ENCODE data around the gene LRP1.

Gene LRP1

DNA sequence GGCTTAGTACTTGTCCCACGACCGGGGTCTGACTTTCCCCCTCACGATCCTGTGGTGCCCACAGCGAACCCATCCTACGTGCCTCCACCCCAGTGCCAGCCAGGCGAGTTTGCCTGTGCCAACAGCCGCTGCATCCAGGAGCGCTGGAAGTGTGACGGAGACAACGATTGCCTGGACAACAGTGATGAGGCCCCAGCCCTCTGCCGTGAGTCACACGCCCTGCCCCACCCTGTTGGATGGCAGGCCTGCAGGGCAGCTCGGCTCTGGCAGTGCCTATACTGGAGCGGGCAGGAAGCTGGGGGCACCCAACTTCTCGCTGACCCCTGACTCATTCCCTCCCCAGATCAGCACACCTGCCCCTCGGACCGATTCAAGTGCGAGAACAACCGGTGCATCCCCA, 37.5 kb downstream of the LRP1 start:
- no peak overlapping the region for H3K27ac ChIP-seq
- no peak for TF ChIP-seq ZFX (IDR thresholded peaks at IDR 0.05)
- TF ChIP-seq, protein P1, sequence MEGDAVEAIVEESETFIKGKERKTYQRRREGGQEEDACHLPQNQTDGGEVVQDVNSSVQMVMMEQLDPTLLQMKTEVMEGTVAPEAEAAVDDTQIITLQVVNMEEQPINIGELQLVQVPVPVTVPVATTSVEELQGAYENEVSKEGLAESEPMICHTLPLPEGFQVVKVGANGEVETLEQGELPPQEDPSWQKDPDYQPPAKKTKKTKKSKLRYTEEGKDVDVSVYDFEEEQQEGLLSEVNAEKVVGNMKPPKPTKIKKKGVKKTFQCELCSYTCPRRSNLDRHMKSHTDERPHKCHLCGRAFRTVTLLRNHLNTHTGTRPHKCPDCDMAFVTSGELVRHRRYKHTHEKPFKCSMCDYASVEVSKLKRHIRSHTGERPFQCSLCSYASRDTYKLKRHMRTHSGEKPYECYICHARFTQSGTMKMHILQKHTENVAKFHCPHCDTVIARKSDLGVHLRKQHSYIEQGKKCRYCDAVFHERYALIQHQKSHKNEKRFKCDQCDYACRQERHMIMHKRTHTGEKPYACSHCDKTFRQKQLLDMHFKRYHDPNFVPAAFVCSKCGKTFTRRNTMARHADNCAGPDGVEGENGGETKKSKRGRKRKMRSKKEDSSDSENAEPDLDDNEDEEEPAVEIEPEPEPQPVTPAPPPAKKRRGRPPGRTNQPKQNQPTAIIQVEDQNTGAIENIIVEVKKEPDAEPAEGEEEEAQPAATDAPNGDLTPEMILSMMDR (conservative IDR thresholded peaks at IDR 0.05), result no peak

DNA sequence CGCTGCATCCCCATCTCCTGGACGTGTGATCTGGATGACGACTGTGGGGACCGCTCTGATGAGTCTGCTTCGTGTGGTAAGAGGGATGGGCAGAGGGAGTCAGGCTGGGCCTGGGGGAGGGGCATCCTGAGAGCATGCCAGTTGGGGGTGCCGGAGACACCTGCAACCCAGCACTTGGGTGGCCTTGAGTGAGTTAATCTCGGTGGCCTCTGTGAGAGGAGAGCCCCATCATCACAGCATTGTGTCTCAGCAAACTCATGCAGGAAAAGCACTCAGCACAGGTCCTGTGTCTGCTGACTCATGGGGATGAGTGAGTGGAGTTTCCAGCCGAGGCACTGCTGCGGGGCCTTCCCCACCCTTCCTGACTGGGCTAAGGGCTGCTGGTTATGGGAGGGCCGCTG, 38.7 kb downstream of the LRP1 start:
- TF ChIP-seq, protein P1 (conservative IDR thresholded peaks at IDR 0.05), result no peak
- TF ChIP-seq ZFX (IDR thresholded peaks at IDR 0.05), result no peak
- H3K27ac ChIP-seq, result no peak overlapping the region

DNA sequence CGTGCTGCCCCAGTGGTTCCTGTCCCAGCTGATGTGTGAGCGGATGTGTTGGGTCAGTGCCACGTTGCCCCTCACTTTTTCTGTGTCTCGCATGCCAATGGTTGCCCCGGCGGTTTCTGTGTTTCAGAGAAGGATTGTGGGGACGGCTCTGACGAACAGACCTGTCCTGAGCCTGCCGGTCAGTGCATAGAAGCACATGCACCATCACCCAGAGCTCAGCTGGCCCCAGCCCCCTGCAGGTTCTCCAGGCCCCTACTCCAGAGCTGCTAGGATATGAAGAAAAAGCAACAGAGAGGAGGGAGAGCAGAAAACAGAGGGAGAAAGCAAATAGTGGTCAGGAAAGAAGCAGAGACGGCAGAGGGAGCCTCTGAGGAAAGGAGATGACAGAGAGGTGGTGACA, 39.8 kb downstream of the LRP1 start:
- H3K27ac ChIP-seq, result no peak overlapping the region
- TF ChIP-seq ZFX (IDR thresholded peaks at IDR 0.05), result no peak
- TF ChIP-seq, protein P1 (conservative IDR thresholded peaks at IDR 0.05), result no peak

DNA sequence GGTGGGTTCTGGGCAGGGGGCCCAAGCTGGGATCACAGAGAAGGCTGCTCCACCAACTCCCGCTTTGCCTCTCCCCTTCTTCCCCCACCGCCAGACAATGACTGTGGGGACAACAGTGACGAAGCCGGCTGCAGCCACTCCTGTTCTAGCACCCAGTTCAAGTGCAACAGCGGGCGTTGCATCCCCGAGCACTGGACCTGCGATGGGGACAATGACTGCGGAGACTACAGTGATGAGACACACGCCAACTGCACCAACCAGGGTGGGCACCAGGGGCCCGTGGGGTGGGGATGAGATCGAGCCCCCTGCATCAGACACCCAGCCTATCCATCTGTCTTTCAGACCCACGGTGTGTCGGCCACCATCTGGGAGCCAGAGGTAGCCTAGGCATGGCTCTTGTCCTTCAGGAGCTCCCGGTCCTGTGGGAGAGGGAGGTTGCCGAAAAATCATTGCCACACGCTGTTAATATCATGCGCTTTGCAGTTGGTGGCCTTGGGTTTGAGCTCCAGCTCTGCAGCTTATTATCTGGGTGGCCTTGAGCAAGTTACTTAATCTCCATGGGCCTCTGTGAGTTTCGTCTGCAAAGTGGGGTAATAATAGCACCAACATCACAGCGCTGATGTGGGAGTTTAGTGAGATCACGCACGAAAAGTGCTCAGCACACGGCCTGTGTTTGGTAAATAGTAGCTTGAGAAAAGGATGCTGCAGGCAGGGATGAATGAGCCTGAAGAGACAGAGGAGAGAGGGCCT, 40.9 kb downstream of the LRP1 start:
- TF ChIP-seq ZFX (IDR thresholded peaks at IDR 0.05), result no peak
- TF ChIP-seq, protein P1 (conservative IDR thresholded peaks at IDR 0.05), result no peak
- no peak overlapping the region for H3K27ac ChIP-seq

DNA sequence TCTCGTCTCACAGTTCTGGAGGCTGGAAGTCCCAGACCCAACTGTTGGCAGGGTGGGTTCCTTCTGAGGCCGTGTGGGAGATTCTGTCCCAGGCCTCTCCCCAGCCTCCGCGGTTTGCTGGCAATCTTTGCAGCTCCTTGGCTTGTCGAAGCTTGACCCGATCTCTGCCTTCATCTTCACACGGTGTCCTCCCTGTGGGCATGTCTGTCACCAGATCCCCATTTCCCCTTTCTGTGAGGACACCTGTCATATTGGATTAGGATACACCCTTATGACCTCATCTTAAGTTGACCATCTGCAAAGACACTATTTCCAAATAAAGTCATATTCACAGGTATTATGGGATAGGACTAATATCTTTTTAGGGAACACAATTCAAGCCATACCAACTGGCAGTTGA, 41.7 kb downstream of the LRP1 start:
- TF ChIP-seq ZFX (IDR thresholded peaks at IDR 0.05), result no peak
- TF ChIP-seq, protein P1 (conservative IDR thresholded peaks at IDR 0.05), result no peak
- no peak overlapping the region for H3K27ac ChIP-seq

DNA sequence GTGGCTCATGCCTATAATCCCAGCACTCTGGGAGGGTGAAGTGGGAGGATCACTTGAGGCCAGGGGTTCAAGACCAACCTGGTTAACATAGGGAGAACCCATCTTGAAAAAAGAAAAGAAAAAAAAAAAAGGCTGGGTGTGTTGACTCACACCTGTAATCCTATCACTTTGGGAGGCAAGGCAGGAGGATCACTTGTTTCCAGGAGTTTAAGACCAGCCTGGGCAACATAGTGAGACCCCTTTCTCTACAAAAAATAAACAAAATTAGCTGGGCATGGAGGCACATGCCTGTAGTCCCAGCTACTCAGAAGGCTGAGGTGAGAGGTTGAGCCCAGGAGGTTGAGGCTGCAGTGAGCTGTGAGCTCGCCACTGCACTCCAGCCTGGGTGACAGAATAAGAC, 42.1 kb downstream of the LRP1 start:
- no peak for TF ChIP-seq ZFX (IDR thresholded peaks at IDR 0.05)
- TF ChIP-seq, protein P1 (conservative IDR thresholded peaks at IDR 0.05), result no peak
- no peak overlapping the region for H3K27ac ChIP-seq

DNA sequence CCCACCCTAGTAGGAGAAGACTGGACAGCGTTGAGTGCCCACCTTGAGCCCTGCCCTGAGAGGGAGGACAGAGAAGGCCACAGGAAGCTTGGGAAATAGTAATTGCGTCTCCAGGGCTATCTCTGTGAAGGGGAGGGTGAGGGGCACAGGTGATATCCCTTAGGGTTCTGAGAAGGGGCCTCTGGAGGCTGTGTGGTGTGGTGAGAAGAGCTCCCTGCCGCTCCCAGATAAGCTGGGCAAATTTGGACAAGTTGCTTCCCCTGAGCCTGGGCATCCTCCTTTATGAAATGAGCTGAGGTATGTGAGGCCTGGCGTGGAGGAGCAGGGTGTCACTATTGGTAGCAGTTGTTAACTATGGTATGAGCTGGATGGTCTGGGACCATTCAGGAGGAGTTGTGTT, 42.6 kb downstream of the LRP1 start:
- no peak overlapping the region for H3K27ac ChIP-seq
- TF ChIP-seq, protein P1 (conservative IDR thresholded peaks at IDR 0.05), result no peak
- TF ChIP-seq ZFX (IDR thresholded peaks at IDR 0.05), result no peak
